Endothelial cell of hepatic sinusoid (primary cell): ENCODE results near the gene AQP2.

ENCODE experiments used
- in situ Hi-C: cut with HindIII; loops from 2 replicates; pipeline ENCODE4 v1.10.0; 2017; ENCODE audit warnings: low sequenced_read_pairs

AQP2 gene

DNA sequence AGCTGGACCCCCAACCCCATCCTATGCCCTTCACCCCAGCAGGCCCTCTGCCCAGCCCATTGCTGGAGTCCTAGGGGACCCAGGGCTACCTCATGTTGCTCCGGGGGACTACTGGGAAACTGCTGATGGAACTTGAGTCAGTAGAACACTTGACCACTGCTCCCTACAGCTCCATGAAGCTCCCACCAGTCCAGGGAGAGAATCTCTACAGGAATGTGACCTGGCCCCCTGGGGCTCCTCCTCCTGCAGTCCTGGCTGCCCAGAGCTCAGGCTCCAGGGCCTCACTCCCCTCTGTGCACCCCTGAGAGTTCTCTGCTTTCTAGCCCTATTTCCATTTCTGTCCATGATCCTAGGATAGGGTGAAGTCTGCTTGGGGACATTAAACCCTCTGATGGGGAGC is 10.8 kb upstream of the AQP2 start:
- in situ Hi-C loops: loop anchor here (5.0 kb wide), 2 partner anchors 68 to 72 kb away; no protein-coding TSS in a partner anchor

DNA sequence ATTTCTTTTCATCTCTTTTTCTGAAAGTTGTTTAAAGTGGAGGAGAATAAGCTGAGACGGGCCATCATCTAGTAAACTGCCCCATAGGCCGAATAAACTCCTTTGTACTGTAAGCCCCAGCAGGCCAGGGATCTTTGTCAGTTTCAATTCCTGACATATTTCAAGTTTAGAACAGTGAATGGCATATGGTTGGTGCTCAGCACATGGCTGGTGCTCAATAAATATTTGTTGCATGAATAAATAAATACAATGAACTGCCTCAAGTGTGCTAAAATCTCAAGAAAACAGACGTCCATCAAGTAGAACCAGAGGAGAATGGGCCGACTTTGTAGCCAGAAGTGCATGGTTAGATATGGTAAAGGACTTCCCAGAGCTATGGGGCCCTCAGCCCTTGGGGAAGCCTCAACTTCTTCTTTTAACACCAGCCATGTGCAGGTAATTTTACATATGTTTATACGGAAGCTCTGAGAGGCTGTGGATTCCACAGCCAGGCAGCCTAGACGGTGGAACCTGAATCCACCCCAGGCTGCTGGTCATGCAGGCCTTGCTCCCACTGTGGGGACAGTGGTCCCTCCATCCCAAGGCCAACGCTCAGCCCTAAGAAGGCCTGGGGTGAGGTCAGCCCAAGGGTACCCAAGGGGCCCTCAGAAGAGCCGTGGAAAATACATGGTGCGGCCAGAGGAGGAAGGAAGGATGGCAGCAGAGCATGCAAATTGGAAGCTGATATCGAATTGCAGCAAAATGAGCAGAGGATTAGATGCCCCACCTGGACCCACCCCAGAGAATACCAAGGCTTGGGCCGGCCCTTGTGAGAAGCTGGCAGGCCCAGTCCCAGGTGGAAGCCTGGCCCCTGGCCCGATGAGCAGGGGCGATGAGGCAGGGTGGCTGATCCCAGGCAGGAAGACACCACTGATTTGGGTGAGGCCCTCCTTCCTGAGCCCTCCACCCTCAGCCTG is 8.7 kb upstream of the AQP2 start:
- in situ Hi-C loops: loop anchor here (5.0 kb wide), 2 partner anchors 65 to 75 kb away; no protein-coding TSS in a partner anchor

DNA sequence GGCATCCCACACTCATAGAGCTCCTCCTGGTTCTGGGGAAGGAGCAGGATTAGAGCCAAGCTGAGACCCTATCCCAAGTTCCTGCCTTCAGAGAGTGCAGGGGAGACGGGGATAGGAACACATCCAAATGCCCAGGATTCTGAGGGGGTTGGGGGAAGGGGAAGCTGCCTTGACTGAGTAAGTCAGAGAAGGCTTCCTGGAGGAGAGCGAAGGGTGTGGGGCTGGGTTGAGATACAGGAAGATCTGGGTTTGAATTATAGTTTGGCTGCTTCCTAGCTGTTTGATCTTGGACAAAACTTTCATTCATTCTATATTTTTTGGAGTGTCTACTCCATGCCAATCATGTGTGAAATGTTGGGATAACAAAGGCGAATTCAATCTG is 8.0 kb upstream of the AQP2 start:
- in situ Hi-C loops: loop anchor here (5.0 kb wide), 2 partner anchors 65 to 75 kb away; no protein-coding TSS in a partner anchor

DNA sequence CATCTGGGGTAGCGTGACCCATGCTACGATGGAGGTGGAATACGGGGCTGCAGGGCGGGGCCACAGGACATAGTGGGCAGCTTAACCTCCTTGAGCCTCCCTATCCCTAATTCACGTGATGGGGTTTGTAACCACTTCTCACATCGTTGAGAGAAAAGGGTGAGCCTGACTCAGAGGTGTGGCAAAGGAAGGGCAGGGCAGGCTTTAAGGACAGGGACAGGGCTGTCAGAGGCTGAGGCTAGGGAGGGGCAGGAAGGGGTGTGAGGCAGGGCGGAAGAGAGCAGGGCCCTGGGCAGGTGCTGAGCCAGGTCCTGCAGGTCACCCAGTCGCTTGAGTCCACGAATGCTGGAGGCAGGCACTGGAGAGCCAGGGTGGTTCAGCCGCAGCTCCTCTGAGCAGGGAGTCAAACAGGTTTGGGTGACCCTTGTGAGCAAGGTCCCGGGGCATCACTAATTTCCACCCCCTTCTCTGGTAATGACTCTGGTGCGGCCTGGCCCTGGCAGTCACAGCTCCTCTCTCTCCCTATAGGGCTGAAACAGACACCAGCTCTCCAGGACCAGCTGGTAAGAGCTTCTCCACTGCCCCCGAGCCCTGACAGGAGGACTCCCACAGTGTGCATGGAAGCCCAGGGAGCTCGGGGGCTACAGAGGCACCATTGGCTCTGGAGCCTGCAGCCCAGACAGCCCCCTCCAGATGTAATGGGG is 7.5 kb upstream of the AQP2 start:
- in situ Hi-C loops: loop anchor here (5.0 kb wide), 2 partner anchors 64 to 76 kb away; no protein-coding TSS in a partner anchor

DNA sequence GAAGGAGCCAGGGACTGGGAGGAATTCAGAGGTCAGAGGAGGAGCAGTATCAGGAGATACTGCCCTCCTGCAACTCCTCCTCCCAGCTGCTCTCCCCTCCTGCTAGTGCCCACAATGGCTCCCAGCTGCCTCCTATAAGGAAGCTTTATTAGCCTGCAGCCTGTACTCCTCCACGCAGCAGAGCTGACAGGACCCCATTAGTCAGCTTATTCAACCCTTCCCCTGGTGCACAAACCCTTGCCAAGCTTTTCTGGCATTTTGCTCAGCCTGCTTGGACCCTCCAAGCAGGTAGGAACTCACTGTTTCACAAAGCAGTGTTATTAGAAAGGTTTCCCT is 6.9 kb upstream of the AQP2 start:
- in situ Hi-C loops: loop anchor here (5.0 kb wide), 2 partner anchors 64 to 76 kb away; no protein-coding TSS in a partner anchor

DNA sequence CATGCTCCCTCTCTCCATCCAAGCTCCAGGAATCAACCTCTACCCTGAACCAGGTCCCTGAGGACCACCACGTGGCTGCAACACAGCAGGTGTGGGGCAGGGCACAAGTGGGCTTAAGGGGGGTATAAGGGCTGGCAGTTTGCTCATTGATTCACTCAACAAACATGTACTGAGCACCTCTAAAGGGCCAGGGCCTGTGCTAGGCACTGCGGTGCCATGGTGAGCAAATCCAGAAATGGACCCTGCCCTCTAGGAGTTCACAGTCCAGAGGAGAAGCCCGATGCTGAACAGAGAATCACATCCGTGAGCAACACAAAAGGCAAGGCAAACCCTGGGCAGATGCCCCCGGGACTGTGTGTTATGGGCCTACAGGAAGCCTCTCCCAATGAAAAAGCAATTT is 6.5 kb upstream of the AQP2 start:
- in situ Hi-C loops: loop anchor here (5.0 kb wide), 2 partner anchors 63 to 77 kb away; no protein-coding TSS in a partner anchor

DNA sequence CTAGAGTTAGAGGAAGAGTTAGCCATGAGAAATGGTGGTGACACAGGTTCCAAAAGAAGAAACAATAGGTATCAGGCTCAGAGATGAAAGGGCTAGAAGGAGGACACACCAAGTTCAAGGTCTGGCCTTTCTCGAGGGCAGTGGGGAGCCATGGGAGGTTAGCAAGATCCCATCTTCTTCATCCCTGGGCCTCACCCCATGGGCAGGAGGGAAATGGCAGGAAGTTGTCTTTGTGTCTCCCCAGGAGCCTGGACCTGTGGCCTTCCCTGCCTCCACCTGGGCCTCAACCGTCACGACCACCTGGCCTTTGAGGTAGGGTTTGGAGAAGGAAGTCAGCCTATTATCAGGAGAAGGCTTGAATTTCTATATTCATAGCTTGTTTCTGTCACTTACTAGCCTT is 5.8 kb upstream of the AQP2 start:
- in situ Hi-C loops: loop anchor here (5.0 kb wide), 2 partner anchors 63 to 77 kb away; no protein-coding TSS in a partner anchor

DNA sequence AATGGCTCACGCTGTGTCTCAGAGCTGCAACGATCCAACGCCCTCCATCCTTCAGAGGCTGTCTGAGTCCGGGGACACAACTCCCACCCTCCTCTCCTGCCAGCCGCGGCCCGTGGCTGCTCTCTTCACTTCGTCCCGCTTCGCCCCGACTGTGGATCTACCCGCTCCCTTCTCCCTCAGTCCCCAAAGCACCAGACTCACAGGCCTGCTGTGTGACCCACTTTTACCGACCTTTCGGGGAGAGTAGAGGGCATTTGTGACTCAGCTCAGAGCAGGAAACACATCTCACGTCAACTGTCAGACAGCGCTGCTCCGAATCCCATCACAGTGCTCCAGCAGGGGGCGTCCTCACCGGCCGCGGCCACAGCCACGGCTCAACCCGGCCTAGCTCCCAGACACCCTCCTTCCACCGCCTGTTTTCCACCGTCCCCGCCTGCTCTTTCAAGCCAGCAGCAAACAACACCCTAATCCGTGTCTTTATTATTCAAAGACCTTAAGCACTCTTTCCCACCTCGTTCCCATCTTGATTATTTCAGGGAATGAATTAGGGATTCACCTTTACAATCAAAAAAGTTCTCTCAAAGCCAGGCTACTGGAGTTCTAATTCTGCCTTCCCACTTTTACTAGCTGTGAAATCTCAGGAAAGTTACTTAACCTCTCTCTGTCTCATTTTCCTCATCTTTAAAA is 5.0 kb upstream of the AQP2 start:
- in situ Hi-C loops: no loop called here

DNA sequence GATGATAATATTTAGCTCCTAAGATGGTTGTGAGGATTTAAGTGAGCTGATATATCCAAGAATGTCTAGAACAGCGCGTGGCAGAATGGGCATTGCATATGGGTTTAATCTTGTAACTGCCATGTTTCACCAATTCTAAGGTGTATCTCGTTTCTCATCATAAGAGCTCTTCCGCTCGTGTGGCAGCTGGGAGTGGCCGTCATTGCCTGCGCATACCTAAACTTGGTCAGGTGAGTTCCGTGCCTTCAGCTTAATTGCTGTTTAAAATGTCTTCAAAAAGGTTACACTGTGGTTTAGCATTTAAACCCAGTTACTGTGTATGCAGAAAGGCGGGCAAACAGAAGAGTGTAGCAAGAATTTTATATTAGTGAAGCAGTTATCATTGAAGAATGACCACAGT is 4.5 kb upstream of the AQP2 start:
- in situ Hi-C loops: no loop called here

DNA sequence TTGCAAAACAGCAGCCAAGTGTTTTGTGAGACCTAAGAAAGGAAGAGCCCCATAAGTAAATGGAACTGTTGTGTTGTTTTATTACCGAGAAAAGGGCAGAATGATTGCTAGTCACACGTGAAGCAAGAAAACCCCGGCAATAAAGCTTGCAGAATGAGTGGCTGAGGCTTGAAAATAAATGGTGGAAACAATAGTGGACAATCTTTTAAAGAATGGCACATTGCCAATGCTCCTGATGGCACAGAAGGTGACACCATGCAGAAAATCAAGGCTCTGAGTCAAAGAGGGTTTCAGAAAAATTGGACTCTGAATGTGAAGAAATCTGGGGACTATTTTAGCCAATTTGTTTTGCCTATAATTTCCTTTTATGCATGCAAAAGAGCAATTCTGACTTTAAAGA is 4.0 kb upstream of the AQP2 start:
- in situ Hi-C loops: no loop called here

DNA sequence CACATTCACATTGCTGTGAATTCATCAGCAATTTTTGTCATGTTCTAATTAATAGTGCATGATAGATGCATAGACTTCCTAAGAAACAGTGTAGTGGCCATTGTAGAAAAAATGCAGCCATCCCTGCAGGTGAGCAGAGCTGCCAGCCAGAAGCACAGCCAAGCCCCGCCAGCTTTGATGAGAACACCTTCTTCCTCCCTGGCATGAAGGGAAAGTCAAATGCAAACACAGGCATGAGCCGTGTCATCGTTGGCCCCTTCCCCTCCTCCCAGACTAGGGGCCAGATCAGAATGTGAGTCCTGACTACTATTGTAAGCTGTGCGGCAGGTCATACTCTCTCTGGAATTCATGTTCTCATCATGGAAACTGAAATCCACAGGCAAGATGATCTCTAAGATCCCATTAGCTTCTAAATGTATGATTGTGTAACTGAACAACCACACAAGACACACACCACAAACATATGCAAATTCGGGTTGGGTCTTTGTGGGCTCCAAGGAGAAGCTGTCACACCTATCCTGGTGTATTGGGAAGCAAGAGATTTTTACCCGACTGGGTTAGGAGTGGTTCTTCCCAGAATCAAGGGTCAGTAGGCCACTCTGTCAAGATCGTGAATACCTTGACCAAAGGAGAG is 2.8 kb upstream of the AQP2 start:
- in situ Hi-C loops: no loop called here

DNA sequence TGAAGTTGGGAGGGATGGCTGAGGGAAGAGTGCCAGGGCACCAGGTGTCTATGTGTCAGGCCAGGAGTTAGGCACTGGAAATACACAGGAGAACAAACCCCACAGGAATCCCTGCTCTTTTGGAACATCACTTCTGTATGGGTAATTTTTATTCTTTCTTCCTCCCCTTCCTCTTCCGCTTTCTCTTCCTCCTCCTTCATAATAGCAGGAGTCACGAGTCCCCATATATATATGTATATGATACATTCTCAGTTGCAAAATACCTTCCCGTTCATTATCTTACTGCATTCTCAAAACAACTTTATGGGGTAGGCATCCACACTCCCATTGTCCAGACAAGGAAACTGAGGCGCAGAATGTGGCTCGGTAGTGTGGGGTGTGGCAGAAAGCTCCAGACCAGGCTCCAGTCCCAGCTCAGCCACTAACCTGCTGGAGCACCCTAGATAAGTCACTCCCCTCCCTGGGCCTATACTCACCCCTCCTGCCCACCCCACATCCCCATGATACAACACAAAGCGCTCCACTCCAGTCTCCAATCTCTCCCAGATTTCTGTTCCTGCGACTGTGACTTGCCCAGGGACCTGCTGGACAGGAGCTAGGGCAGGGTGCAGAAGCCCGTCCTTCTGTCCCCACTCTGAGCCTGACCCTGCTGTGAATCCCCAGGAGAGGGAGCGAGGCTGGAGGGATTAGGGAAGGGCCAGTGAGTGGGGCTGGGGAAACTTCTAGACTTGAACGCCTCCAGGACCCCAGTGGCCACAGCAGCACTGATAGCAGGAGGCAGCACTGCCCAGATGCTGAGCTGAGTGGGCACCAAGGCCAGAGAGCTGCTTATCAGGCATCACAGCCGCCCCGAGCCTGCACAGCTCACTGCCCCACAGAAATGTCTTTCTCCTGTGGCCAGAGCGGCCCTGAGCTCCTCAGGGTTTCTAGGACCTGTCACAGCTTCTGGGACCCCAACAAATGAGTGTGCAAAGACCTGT is 1.4 kb upstream of the AQP2 start:
- in situ Hi-C loops: no loop called here

DNA sequence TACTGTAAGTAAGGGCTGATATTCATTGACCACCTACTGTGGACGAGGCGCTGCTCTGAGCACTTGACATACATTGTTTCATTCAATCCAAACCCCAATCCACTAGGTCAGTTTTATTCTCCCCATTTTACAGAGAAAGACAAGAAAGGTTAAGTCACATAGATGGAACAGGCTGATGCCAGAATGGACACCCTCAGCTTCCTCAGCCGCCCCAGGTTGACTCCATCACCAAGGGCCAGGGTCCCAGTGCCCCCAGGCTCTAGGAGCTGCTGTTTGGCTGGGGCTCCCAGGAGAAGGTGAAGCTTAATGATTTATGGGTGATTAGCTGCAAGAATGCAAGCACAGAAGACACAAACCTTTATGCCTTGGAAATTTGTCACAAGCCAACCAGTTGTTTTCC is 671 bp upstream of the AQP2 start:
- in situ Hi-C loops: loop anchor here (5.0 kb wide), 1 partner anchor 58 kb away; no protein-coding TSS in a partner anchor

DNA sequence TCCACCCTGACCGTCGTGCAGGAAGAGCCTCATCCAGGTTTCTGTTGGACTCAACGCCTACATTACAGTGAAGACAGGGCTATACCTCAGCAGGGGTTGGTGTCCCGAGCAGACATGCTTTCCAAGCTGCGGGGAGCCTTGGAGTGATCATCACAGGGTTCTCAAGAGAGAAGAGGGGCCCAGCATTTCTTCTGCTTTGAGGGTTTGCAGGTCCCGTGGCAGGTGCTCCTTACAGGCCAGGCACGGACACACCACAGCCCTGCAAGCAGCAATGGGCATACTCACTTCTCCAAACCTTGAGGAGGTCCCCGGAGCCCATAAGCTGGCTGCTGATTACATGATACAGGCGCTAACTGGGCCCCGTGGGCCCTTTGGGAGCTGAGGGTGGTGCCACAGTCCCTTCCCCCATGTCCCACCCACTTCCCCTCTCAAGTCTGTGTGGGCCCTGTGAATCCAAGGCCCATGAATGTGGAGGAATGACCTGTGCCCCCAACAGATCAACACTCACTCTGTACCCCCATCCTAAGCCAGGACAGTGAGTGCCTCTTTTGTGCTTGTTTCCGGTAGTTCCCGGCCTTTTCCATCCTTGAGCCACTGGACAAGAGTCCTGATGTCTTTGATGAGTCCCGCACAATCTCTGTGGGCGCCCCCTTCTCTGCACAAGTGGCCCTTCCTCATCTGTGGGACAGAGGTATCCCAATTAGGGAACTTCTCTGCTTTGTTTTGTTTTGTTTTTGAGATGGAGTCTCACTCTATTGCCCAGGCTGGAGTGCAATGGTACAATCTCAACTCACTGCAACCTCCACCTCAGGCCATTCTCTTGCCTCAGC is 1.1 kb downstream of the AQP2 start:
- in situ Hi-C loops: loop anchor here (5.0 kb wide), 1 partner anchor 59 kb away; no protein-coding TSS in a partner anchor

DNA sequence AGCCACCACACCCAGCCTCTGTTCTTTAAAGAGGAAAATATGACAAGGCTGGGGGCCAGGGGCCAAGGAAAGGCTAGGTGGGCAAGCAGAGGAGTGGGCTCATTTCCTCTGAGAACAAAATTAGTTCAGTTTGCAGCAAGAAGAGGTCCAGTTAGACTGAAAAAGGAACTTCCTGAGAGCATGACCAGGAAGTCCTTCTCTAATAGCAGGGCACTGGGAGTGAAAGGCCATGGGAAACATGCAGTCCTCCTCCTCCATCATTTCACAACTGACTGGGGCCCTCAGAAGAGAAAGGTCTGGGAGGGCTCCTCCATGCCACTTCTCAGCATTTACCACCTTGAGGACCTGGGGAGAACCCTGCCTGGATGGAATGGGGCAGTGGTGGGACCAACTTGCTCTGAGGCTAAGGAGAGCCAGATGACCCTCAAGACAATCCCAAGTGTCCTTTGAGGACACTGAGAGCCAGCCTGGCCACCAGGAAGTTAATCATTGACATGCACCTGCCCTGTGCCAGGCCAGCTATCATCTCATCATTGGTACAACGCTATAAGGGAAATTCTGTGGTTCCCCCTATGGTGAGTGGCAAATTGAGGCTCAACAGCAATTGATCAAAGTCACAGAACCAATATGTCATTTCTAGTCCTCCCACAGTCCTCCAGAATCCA is 2.0 kb downstream of the AQP2 start:
- in situ Hi-C loops: loop anchor here (5.0 kb wide), 1 partner anchor 60 kb away; no protein-coding TSS in a partner anchor

DNA sequence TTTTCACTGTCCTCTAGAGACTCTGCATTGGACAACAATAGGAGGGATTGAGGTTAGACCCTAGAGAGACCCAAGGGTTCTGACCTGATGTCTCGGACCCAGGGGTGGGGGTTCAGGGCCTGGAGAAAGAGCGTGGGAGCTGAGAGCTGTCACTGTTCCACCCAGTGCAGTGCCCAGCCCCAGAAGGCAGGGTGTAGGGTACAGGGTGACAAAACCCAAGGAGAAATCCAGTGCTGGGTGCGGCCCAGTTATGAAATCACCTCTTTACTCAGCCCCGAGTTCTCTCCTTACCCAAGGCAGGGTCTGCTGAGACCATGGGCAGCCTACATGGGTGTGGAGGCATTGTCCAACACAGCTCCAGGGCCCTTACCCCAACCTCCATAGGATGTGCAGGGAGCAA is 2.6 kb downstream of the AQP2 start:
- in situ Hi-C loops: loop anchor here (5.0 kb wide), 1 partner anchor 61 kb away; no protein-coding TSS in a partner anchor

DNA sequence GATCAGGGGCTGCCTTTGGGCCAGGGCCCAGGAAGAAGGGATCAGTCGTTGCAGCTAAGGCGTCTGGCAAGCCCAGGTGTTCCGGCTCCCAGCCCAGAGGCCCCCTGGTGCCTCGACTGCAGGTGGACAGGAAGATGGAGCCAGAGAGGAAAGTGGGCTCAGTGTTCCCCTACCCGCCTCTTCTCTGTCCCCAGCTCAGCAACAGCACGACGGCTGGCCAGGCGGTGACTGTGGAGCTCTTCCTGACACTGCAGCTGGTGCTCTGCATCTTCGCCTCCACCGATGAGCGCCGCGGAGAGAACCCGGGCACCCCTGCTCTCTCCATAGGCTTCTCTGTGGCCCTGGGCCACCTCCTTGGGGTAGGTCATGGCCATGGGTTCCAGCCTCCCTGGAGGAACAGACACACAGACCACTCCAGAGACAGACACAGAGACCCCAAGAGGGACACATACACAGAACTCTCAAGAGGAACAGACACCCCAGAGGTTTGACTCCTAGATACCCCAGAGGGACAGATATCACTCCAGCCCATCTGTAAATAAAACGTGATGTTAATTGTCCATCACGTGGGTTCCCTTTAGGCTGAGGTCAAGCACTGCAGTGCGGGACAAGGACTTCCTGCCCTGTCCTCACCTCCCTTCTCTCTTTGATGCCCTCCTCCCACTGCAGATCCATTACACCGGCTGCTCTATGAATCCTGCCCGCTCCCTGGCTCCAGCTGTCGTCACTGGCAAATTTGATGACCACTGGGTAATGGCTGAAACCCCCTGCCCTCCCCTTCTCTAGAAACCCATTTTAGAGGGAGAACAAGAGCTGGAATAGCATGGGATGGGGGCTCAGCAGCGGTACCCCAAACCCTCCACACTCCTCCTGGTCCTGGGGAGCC is 3.7 kb downstream of the AQP2 start:
- in situ Hi-C loops: loop anchor here (5.0 kb wide), 1 partner anchor 62 kb away; no protein-coding TSS in a partner anchor
